Osteocyte (in vitro differentiated cells): ENCODE results near the gene GRIN2D. TPM values are rescaled to one million over a fixed set of nuclear protein-coding genes. Genes with fewer than 3 reads are reported as not detected.

Experiments used
- DNase-seq: peaks from one replicate; pipeline ENCODE4 v3.0.0; 2021; ENCODE audit warnings: mixed read lengths; ENCODE audit not compliant: unreplicated experiment; ENCODE audit errors: extremely low spot score
- H3K27ac Mint-ChIP-seq: one replicate; pipeline ENCODE4 v1.8.0; 2021; ENCODE audit warnings: mild to moderate bottlenecking, mixed read lengths; ENCODE audit not compliant: unreplicated experiment
- H3K27me3 Mint-ChIP-seq: one replicate; pipeline ENCODE4 v1.8.0; 2021; ENCODE audit warnings: mixed read lengths; ENCODE audit not compliant: unreplicated experiment
- H3K36me3 Mint-ChIP-seq: one replicate; pipeline ENCODE4 v1.8.0; 2021; ENCODE audit warnings: mixed read lengths; ENCODE audit not compliant: unreplicated experiment
- H3K4me1 Mint-ChIP-seq: one replicate; pipeline ENCODE4 v1.8.0; 2021; ENCODE audit warnings: mixed read lengths; ENCODE audit not compliant: unreplicated experiment
- H3K4me3 Mint-ChIP-seq: one replicate; pipeline ENCODE4 v1.8.0; 2021; ENCODE audit warnings: mild to moderate bottlenecking, moderate library complexity, mixed read lengths; ENCODE audit not compliant: unreplicated experiment
- H3K9me3 Mint-ChIP-seq: one replicate; pipeline ENCODE4 v1.8.0; 2021; ENCODE audit warnings: mixed read lengths; ENCODE audit not compliant: unreplicated experiment
- CTCF ChIP-seq: fragments of 200-600 bp; sonication (generic); IDR thresholded peaks from 2 replicates; pipeline ENCODE4 v1.5.0; 2021; ENCODE audit warnings: antibody characterized with exemption, mild to moderate bottlenecking, moderate library complexity
- total RNA-seq: library from RNA; stranded (reverse); gene quantifications from 2 replicates; pipeline ENCODE4 v1.2.1, GENCODE V29; 2021

Gene GRIN2D
- total RNA-seq, 1 donor from 2014 or later = 1.2 TPM

GRCh38 chr19:48364598-48365348, 28.7 kb upstream of the GRIN2D start:
- Mint-ChIP-seq H3K36me3 (no peaks in the 10 kb centered on the region), H3K9me3 (no peaks in the 10 kb centered on the region), H3K4me1 (peaks cover 11% of the 10 kb centered on the region), H3K27me3 (no peaks in the 10 kb centered on the region), H3K27ac (no peak overlapping the region), H3K4me3 (no peak overlapping the region)
- no peak for TF ChIP-seq CTCF
- DNase-seq = no peak

- H3K9me3 Mint-ChIP-seq = no peaks in the 10 kb centered on the region
- no peak for TF ChIP-seq CTCF
These were observed 27.9 kb upstream of the GRIN2D start for GRCh38 chr19:48365602-48366001.

GRCh38 chr19:48367855-48368254, 25.6 kb upstream of the GRIN2D start:
- H3K4me3 Mint-ChIP-seq = no peak overlapping the region
- H3K27ac Mint-ChIP-seq = no peak overlapping the region
- H3K9me3 Mint-ChIP-seq = no peaks in the 10 kb centered on the region
- no peaks in the 10 kb centered on the region for H3K27me3 Mint-ChIP-seq
- no peak for TF ChIP-seq CTCF
- no peaks in the 10 kb centered on the region for H3K36me3 Mint-ChIP-seq
- peaks cover 11% of the 10 kb centered on the region for H3K4me1 Mint-ChIP-seq
- no peak for DNase-seq

More at GRCh38 chr19:48365602-48366001, 27.9 kb upstream of the GRIN2D start:
- H3K36me3 Mint-ChIP-seq = no peaks in the 10 kb centered on the region
- no peak for DNase-seq
- H3K27ac Mint-ChIP-seq = no peak overlapping the region
- H3K27me3 Mint-ChIP-seq = no peaks in the 10 kb centered on the region
- H3K4me1 Mint-ChIP-seq = peaks cover 11% of the 10 kb centered on the region
- no peak overlapping the region for H3K4me3 Mint-ChIP-seq

GRCh38 chr19:48368936-48369335, 24.5 kb upstream of the GRIN2D start:
- no peak for TF ChIP-seq CTCF
- no peak for DNase-seq
- Mint-ChIP-seq H3K36me3 (no peaks in the 10 kb centered on the region), H3K27me3 (no peaks in the 10 kb centered on the region), H3K4me3 (no peak overlapping the region), H3K27ac (no peak overlapping the region), H3K9me3 (no peaks in the 10 kb centered on the region), H3K4me1 (peaks cover 8% of the 10 kb centered on the region)

GRCh38 chr19:48370955-48371354, 22.5 kb upstream of the GRIN2D start:
- Mint-ChIP-seq H3K4me1 (peaks cover 5% of the 10 kb centered on the region), H3K36me3 (no peaks in the 10 kb centered on the region), H3K4me3 (no peak overlapping the region), H3K9me3 (no peaks in the 10 kb centered on the region), H3K27me3 (no peaks in the 10 kb centered on the region), H3K27ac (no peak overlapping the region)
- TF ChIP-seq CTCF = no peak
- DNase-seq = no peak
